ENCODE measurements around the gene PHLPP1.

Gene PHLPP1

DNA sequence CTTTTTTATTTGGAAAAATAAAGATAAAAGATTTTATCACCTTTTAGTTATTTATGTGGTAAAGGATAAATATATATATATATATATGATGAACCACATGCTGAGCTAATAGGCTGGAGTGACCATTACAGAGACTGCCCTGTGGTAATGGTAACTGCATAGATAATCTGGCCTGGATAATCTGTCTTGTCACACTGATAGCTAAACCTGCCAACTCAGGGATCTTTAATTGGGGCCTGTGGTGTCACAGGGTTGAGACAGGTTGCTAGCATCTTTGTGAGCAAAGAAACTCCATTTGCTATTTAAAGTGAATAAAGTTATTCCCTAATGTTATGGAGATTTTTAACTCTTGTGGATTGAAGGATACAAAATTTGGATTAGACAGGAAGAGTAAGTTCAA, 203.0 kb downstream of the PHLPP1 start:
- TF ChIP-seq, protein P1, sequence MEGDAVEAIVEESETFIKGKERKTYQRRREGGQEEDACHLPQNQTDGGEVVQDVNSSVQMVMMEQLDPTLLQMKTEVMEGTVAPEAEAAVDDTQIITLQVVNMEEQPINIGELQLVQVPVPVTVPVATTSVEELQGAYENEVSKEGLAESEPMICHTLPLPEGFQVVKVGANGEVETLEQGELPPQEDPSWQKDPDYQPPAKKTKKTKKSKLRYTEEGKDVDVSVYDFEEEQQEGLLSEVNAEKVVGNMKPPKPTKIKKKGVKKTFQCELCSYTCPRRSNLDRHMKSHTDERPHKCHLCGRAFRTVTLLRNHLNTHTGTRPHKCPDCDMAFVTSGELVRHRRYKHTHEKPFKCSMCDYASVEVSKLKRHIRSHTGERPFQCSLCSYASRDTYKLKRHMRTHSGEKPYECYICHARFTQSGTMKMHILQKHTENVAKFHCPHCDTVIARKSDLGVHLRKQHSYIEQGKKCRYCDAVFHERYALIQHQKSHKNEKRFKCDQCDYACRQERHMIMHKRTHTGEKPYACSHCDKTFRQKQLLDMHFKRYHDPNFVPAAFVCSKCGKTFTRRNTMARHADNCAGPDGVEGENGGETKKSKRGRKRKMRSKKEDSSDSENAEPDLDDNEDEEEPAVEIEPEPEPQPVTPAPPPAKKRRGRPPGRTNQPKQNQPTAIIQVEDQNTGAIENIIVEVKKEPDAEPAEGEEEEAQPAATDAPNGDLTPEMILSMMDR (IDR thresholded peaks at IDR 0.05; ENCODE audit: low read depth, low read length) = no peak
- TF ChIP-seq, protein P2, sequence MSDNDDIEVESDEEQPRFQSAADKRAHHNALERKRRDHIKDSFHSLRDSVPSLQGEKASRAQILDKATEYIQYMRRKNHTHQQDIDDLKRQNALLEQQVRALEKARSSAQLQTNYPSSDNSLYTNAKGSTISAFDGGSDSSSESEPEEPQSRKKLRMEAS (IDR thresholded peaks at IDR 0.05; ENCODE audit: low read depth, low read length) = no peak
- no peak for TF ChIP-seq MYC (IDR thresholded peaks at IDR 0.05; ENCODE audit: low read depth, low read length)
- no peak for TF ChIP-seq POLR2A (IDR thresholded peaks at IDR 0.05; ENCODE audit: extremely low read depth, insufficient read length)
- no peak for DNase-seq (ENCODE audit: low read depth)

DNA sequence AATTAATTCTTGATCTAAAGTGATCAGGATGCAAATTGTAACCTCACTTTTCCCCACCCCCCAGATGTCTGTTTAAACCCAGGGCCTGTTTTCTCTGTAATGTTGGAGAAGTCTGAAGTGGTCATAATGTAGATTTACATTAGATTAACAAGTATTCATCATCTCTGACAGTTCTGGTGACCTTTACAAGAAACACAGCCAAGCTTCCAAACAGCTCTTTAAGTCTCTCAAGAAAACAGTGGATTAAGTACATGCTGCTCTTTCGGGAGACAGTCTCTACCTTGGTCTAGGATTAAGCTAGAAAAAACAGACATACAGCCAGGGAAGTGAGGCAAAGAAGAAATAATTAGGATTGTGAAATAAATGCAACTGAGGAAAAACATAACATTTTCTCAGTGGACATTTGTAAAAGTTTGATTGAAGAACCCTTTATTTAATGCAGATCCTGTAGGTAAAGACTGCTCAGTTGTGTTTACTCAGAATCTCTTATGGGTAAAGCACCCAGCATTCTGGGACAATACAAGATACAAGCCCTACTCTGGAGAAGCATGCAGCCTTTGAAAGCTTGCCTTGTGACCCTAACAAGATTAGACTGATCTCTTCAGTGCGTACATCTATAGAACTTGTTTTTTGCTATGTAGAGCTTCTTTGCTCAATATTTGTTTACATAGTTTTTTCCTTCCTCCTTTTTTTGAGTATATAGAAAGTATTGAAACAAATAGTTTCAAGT, 203.9 kb downstream of the PHLPP1 start:
- TF ChIP-seq MYC (IDR thresholded peaks at IDR 0.05; ENCODE audit: low read depth, low read length) (no peak), POLR2A (IDR thresholded peaks at IDR 0.05; ENCODE audit: extremely low read depth, insufficient read length) (no peak)
- TF ChIP-seq, protein P1 (IDR thresholded peaks at IDR 0.05; ENCODE audit: low read depth, low read length) = no peak
- TF ChIP-seq, protein P2 (IDR thresholded peaks at IDR 0.05; ENCODE audit: low read depth, low read length) = no peak
- no peak for DNase-seq (ENCODE audit: low read depth)

More for the DNA sequence above, 203.0 kb downstream of the PHLPP1 start:
- no peak overlapping the region for H3K4me3 ChIP-seq (ENCODE audit: low read depth, low read length)

DNA sequence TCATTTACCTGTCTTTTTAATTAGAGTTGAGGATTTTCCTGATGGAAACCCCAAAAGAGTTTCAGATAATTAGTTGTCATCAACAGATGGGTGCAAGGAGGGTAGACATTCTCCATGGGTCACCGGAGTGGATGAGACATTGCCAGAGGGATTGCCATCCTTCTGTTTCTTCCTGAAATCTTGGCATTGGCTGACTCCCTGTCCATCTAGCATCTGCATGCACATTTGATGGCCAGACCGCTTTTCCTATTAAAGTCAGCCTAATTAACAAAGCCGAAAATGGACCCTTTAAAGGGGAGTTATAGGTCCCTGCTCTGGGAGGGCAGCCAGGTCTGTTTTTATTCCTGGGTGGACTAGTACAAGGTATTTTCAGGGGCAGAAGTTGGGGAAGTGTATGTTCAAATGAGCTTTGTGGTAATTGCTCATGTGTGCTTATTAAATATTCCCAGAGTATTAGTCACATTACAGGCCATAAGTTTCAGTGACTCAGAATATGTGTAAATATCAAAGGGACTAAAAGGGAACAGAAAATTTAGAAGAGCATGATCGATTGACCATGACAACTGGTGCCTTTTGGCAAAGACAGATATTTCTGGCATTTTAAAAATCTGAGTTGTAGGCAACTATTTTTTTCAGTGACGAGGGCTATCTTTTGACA, 209.8 kb downstream of the PHLPP1 start:
- TF ChIP-seq POLR2A (IDR thresholded peaks at IDR 0.05; ENCODE audit: extremely low read depth, insufficient read length) = no peak
- TF ChIP-seq, protein P1 (IDR thresholded peaks at IDR 0.05; ENCODE audit: low read depth, low read length) = no peak
- TF ChIP-seq, protein P2 (IDR thresholded peaks at IDR 0.05; ENCODE audit: low read depth, low read length) = no peak
- TF ChIP-seq MYC (IDR thresholded peaks at IDR 0.05; ENCODE audit: low read depth, low read length) = no peak
- no peak for DNase-seq (ENCODE audit: low read depth)

More for the DNA sequence above, 203.9 kb downstream of the PHLPP1 start:
- H3K4me3 ChIP-seq (ENCODE audit: low read depth, low read length) = no peak overlapping the region

DNA sequence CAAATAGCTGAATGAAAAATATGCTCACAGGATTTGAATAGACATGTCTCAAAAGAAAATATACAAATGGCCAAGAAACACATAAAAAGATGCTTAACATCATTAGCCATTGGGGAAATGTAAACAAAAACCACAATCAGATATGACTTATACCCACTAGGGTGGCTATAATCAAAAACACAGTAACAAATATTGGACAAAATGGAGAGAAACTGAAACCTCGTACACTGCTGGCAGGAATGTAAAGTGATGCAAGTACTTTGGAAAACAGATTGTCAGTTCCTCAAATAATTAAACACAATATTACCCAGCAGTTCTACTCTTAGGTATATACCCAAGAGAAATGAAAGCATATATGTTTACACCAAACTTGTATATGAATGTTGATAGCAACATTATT, 213.0 kb downstream of the PHLPP1 start:
- DNase-seq (ENCODE audit: low read depth) = no peak
- no peak overlapping the region for H3K4me3 ChIP-seq (ENCODE audit: low read depth, low read length)
- TF ChIP-seq MYC (IDR thresholded peaks at IDR 0.05; ENCODE audit: low read depth, low read length) = no peak
- TF ChIP-seq, protein P2 (IDR thresholded peaks at IDR 0.05; ENCODE audit: low read depth, low read length) = no peak
- no peak for TF ChIP-seq POLR2A (IDR thresholded peaks at IDR 0.05; ENCODE audit: extremely low read depth, insufficient read length)
- TF ChIP-seq, protein P1 (IDR thresholded peaks at IDR 0.05; ENCODE audit: low read depth, low read length) = no peak

More for the DNA sequence above, 209.8 kb downstream of the PHLPP1 start:
- no peak overlapping the region for H3K4me3 ChIP-seq (ENCODE audit: low read depth, low read length)

DNA sequence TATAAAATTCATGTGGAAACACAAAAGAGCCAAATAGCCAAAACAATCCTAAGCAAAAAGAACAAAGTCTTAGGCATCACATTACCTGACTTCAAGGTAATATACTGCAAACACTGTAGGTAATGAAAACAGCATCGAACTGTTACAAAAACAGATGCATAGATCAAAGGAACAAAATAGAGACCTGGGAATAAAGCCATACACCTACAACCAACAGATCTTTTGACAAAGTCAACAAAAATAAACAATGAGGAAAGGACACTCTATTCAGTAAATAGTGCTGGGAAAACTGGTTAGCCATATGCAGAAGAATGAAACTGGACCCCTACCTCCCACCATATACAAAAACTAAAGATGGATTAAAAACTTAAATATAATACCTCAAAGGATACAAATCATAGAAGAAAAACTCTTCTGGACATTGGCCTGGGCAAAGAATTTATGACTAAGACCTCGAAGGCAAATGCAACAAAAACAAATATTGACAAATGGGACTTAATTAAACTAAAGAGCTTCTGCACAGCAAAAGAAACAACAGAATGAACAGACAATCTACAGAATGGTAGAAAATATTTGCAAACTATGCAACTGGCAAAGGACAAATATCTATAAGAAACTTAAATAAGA, 218.0 kb downstream of the PHLPP1 start:
- TF ChIP-seq, protein P2 (IDR thresholded peaks at IDR 0.05; ENCODE audit: low read depth, low read length) = no peak
- TF ChIP-seq, protein P1 (IDR thresholded peaks at IDR 0.05; ENCODE audit: low read depth, low read length) = no peak
- no peak for TF ChIP-seq MYC (IDR thresholded peaks at IDR 0.05; ENCODE audit: low read depth, low read length)
- no peak for TF ChIP-seq POLR2A (IDR thresholded peaks at IDR 0.05; ENCODE audit: extremely low read depth, insufficient read length)
- no peak overlapping the region for H3K4me3 ChIP-seq (ENCODE audit: low read depth, low read length)
- no peak for DNase-seq (ENCODE audit: low read depth)

Data from NB4 (cell line).